T-helper 17 cell (primary cell): ENCODE measurements around the gene CCDC6. TPM values are rescaled to one million over a fixed set of nuclear protein-coding genes. Genes with fewer than 3 reads are reported as not detected.
"Not testable (repeated sequence)": the region's sequence is repeated elsewhere in the genome, so short reads cannot be mapped to it uniquely, and the experiment has no call there.

ENCODE experiments used
- ATAC-seq: fragments of 150-1000 bp; cut with Tn5 transposase; 2 replicates; pipeline ENCODE4 v1.10.0; 2021; ENCODE audit warnings: mild to moderate bottlenecking, moderate library complexity
- DNase-seq, 3 donors: peaks; one replicate each; pipeline versions ENCODE4 v3.0.0 to v3.0.0-alpha.2; 2020 to 2021
- H3K9me3 ChIP-seq: one replicate; pipeline ENCODE4 v1.7.0; 2013; ENCODE audit warnings: low read length, mild to moderate bottlenecking; ENCODE audit not compliant: control insufficient read depth, poor library complexity, severe bottlenecking
- H3K27ac Mint-ChIP-seq: one replicate; pipeline ENCODE4 v1.8.0; 2022; ENCODE audit warnings: mild to moderate bottlenecking, moderate library complexity, mixed read lengths
- H3K27me3 Mint-ChIP-seq: one replicate; pipeline ENCODE4 v1.8.0; 2022; ENCODE audit warnings: mixed read lengths
- H3K36me3 Mint-ChIP-seq: one replicate; pipeline ENCODE4 v1.8.0; 2022; ENCODE audit warnings: low read depth, mixed read lengths
- H3K4me1 Mint-ChIP-seq: one replicate; pipeline ENCODE4 v1.8.0; 2022; ENCODE audit warnings: mild to moderate bottlenecking, mixed read lengths
- H3K4me3 Mint-ChIP-seq: one replicate; pipeline ENCODE4 v1.8.0; 2022; ENCODE audit warnings: mild to moderate bottlenecking, moderate library complexity, mixed read lengths
- total RNA-seq, 4 donors: library from RNA in 2 of 4; stranded (reverse) in 2 of 4; gene quantifications; one replicate each; pipeline ENCODE4 v1.2.3 and lab custom pipeline; 2022 to 2026

The CCDC6 gene
- total RNA-seq, 2 donors from 2014 or later = 25.3 to 27.0 TPM

DNA sequence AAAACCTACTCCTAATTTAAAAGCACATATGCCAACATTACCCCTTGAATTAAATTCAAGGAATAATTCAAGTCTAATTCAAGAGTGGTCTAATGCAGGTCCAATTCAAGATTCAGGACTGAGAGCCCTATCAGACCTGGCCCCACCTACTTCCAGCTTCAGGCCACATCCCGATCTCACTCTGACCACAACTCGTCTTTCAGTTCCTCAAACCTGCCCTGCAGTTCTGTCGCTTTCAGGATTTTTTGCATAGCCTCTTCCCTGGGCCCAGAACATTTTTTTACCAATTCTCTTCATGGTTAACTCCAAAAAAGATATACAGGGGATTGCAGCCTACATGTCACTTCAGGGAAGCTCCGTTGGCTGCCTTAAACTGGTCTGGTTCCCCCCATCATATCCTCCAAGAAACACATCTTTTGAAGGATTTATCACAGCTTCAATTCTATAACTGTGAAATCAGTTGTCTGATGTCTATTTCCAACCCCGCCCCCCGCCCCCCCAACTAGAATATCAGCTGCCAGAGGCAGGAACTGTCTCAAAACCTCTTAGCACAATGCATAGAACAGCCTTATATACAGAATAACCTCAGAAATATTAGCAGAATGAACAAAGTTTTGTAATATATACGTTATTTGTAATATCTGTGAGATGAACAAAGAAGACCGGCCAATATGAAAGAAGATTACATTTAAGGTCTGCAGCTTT is 20.8 kb downstream of the CCDC6 start:
- ATAC-seq (no peak), DNase-seq (no peak)
- H3K9me3 ChIP-seq = no peaks in the 10 kb centered on the region
- Mint-ChIP-seq H3K27me3 (no peaks in the 10 kb centered on the region), H3K27ac (peak overlapping the region; percentile 90), H3K36me3 (peaks cover 4% of the 10 kb centered on the region), H3K4me1 (peaks cover 62% of the 10 kb centered on the region), H3K4me3 (peak overlapping the region; percentile 66)

DNA sequence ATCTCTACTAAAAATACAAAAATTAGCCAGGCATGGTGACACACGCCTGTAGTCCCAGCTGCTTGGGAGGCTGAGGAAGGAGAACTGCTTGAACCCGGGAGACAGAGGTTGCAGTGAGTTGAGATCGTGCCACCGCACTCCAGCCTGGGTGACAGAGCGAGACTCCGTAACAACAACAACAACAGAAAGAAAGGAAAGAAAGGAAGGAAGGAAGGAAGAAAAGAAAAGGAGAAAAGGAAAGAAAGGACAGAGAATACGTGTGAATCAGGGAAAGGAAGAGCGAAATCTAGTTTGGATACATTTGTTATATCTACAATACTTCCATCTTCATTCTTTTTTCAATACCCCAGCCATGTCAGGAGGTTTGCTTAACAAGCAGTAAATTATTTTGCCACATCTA is 21.5 kb downstream of the CCDC6 start:
- DNase-seq, H3K9me3 ChIP-seq, ATAC-seq, H3K27me3 Mint-ChIP-seq, H3K36me3 Mint-ChIP-seq: not testable (repeated sequence)
- Mint-ChIP-seq H3K27ac (peak overlapping the region; percentile 90), H3K4me1 (peaks cover 63% of the 10 kb centered on the region), H3K4me3 (peak overlapping the region; percentile 12)

DNA sequence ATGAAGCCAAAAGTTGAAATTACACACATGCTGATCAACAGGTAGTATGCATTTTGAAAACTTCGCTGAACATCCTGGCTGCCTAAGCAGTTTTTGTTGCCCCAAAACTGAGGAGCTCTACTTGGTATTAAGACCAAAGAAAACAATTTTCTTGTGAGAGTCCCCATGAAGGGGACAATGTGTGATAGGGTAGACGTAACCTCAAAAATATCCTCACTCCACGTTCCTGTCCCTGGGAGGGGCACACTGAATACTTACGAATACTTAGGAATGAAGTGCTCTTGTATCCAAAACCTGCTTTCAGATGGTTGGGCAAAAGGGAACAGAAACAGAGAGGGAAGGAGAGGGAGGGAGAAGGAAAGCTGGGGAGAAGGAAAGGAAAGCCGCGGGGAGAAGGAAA is 24.7 kb downstream of the CCDC6 start:
- H3K4me1 Mint-ChIP-seq = peaks cover 63% of the 10 kb centered on the region
- DNase-seq (no peak), ATAC-seq (no peak)
- H3K27ac Mint-ChIP-seq = peak overlapping the region; percentile 84
- no peaks in the 10 kb centered on the region for H3K9me3 ChIP-seq
- no peaks in the 10 kb centered on the region for H3K27me3 Mint-ChIP-seq
- peaks cover 4% of the 10 kb centered on the region for H3K36me3 Mint-ChIP-seq
- no peak overlapping the region for H3K4me3 Mint-ChIP-seq

DNA sequence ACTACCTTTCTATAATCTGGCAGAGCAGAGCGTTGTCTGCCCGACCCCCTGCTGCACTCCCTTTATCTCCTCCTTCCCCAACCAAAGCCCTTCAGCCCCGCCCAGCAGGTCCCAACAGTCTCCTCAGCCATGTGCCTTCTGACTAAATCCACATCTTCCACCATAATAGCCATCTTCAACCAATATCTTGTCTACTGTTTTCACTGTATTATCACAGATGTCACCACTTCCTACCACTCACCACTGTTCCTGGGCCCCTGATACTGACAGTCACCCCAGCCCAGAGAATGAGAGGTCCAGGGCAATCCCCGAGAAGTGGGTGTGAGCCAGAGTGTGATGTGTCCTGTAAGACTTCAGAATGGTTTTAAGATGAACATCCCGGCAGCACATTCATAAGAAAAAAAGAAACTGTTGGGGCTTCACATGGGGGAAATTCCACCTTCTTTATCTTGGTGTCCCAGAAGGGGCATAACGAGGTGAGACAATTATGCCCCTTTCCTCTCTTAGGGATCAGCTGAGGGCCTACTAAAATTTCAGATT is 25.3 kb downstream of the CCDC6 start:
- Mint-ChIP-seq H3K36me3 (peaks cover 4% of the 10 kb centered on the region), H3K4me1 (peaks cover 58% of the 10 kb centered on the region), H3K4me3 (peak overlapping the region; percentile 73), H3K27me3 (no peaks in the 10 kb centered on the region), H3K27ac (peak overlapping the region; percentile 84)
- peak in 1 of 3 donors; percentile 29 for DNase-seq
- no peaks in the 10 kb centered on the region for H3K9me3 ChIP-seq
- ATAC-seq = peak; percentile 92

DNA sequence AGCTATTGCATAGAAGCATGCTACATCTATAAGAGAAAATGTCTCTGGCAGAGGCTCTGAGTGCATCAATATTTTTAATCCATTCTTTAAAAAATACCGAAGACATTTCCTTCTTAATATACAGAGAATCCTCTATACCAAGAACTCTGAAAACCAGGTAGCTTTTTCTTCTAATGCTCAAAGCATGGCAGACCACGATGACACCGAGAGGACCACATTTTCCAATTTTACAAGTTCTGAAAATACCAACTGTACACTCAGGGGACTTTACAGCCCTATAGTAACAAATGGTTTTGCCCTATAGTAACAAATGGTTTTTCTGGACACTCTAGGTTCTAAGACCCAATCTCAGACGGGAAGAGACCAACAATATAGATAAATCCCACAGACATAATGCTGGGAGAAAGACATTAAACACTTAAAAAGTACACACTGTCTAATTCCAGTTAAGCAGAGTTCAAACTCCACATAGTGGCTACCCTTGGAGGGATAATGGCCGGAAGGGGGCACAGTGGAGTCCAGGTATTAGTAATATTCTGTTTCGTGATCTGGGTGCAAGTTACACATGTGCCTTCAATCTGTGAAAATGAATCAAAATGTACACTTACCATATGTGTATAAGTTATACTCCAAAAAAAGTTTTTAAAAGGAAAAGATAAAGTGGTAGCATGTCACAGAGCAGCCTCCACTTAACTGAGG is 26.2 kb downstream of the CCDC6 start:
- peaks cover 4% of the 10 kb centered on the region for H3K36me3 Mint-ChIP-seq
- DNase-seq = no peak
- no peaks in the 10 kb centered on the region for H3K27me3 Mint-ChIP-seq
- H3K4me3 Mint-ChIP-seq = peak overlapping the region; percentile 73
- ATAC-seq = no peak
- no peaks in the 10 kb centered on the region for H3K9me3 ChIP-seq
- peak overlapping the region; percentile 84 for H3K27ac Mint-ChIP-seq
- H3K4me1 Mint-ChIP-seq = peaks cover 52% of the 10 kb centered on the region

DNA sequence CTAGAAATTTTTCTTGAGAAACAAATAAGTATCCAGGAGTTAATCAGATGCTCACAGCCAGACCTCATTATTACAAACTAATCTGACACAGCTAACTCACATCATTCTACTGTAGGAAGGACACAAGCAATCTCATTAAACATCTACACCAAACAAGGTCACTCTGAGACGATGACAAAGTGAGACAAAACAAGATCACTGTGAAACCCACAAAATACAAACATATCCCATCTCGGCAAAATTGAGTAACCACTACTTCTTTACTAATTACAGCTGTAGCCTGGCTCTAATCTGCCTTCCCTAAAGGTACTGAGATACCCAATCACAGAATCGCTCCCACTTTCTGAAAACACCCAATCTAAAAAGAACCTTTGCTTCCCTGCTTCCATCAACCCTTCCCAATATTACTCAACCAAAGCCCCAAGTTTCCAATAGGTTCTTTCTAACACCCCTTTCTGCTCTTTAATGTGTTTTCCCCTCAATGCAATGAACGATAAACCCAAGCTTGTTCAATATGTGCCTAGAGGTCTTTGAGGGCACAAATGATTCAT is 26.9 kb downstream of the CCDC6 start:
- ATAC-seq (peak; percentile 36), DNase-seq (no peak)
- peaks cover 4% of the 10 kb centered on the region for H3K36me3 Mint-ChIP-seq
- H3K4me3 Mint-ChIP-seq = peak overlapping the region; percentile 41
- no peaks in the 10 kb centered on the region for H3K9me3 ChIP-seq
- H3K4me1 Mint-ChIP-seq = peaks cover 48% of the 10 kb centered on the region
- H3K27me3 Mint-ChIP-seq = no peaks in the 10 kb centered on the region
- H3K27ac Mint-ChIP-seq = peak overlapping the region; percentile 84

DNA sequence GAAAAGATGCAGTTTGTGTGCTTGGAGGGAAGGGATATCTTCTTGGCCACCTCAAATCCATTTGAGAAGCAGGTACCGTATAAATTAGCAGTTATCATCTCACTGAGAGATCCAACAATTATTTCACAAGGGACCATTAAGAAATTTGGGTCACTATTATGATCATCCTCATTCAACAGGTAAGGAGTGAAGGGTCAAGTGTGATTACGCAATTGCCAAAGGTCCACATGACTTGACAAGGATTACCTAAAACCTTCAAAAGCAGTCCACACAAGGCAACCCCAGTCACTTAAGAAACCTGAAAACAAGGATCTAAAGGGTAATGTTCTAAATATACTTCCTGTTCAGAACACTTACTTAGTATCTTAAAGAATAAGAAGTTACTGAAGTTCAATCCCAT is 27.4 kb downstream of the CCDC6 start:
- Mint-ChIP-seq H3K36me3 (peaks cover 4% of the 10 kb centered on the region), H3K4me3 (no peak overlapping the region), H3K27me3 (no peaks in the 10 kb centered on the region), H3K4me1 (peaks cover 48% of the 10 kb centered on the region), H3K27ac (peak overlapping the region; percentile 84)
- ATAC-seq (no peak), DNase-seq (no peak)
- H3K9me3 ChIP-seq = no peaks in the 10 kb centered on the region

DNA sequence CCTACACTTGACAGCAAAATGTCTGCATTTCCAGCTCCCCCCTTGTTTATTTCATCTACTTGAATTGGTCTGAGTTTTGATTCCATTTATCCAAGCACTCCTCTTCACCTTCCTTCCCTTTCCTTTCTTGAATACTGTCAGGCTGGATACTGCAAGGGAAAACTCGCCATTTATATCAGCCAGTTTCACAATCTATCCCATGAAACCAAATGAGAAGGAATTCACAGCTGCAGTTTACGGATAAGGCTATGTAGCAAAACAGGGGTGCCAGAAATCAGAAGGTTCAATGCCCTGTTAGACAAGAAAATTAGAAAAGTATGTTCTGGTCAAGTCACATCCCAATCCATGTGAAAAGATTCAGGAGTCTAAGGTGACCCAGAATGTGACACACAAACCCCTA is 28.1 kb downstream of the CCDC6 start:
- no peaks in the 10 kb centered on the region for H3K27me3 Mint-ChIP-seq
- H3K4me3 Mint-ChIP-seq = no peak overlapping the region
- H3K4me1 Mint-ChIP-seq = peaks cover 46% of the 10 kb centered on the region
- no peaks in the 10 kb centered on the region for H3K9me3 ChIP-seq
- H3K36me3 Mint-ChIP-seq = peaks cover 4% of the 10 kb centered on the region
- peak overlapping the region; percentile 84 for H3K27ac Mint-ChIP-seq
- DNase-seq (no peak), ATAC-seq (no peak)

DNA sequence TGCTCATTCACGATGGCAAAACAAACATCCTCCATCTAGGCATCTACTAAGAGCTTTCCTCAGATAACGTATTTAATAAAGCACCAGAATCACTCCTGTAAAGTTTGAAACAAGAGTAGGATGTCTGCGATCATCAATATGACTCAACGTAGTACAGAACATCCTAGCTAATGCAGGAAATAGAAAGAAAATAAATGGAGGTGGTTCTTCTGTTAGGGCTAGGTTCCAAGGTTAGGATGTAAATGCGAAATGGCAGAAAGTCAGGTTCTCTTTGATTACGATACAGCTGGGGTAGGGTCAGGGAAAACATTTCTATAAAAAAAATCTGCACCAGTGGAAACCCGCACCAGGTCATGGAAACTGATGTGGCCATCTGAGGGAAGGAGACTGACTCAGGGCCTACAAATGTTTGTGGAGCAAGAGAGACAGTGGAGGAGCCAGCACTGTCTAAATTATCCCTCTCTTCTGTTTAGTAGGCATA is 29.1 kb downstream of the CCDC6 start:
- Mint-ChIP-seq H3K27ac (no peak overlapping the region), H3K4me1 (peaks cover 57% of the 10 kb centered on the region), H3K4me3 (no peak overlapping the region), H3K36me3 (peaks cover 4% of the 10 kb centered on the region), H3K27me3 (no peaks in the 10 kb centered on the region)
- no peaks in the 10 kb centered on the region for H3K9me3 ChIP-seq
- ATAC-seq (no peak), DNase-seq (no peak)

DNA sequence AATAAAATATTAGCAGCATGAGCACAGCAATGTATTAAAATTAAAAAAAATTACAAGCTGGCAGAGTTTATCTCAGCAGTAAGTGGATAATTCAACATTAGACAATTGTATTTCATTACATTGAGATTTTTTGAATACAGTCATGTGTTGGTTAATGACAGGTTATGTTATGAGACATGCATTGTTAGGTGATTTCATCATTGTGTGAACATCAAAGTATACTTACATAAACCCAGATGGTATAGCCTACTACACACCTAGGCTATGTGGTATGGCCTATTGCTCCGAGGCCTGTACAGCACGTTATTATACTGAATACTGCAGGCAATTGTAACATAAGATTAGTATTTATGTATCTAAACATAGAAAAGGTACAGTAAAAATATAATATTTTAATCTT is 29.7 kb downstream of the CCDC6 start:
- Mint-ChIP-seq H3K4me3 (no peak overlapping the region), H3K27ac (no peak overlapping the region), H3K36me3 (peaks cover 4% of the 10 kb centered on the region), H3K27me3 (no peaks in the 10 kb centered on the region), H3K4me1 (peaks cover 60% of the 10 kb centered on the region)
- ATAC-seq = no peak
- no peaks in the 10 kb centered on the region for H3K9me3 ChIP-seq
- DNase-seq = no peak

DNA sequence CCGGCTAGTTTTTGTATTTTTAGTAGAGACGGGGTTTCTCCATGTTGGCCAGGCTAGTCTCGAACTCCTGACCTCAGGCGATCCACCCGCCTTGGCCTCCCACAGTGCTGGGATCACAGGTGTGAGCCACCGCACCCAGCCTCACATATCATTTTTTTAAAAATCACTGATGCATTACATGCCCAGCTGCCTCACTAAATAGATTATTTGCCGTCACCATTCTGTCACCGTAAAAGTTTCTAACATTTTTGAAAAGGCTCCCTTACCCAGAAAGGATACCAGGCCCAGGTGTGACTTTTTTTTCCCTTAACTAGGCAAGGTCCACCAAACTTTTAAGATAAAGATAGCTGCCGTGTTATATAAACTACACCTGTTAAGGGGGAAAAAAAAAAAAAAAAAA is 30.1 kb downstream of the CCDC6 start:
- H3K27ac Mint-ChIP-seq, ATAC-seq, H3K4me3 Mint-ChIP-seq, DNase-seq, H3K36me3 Mint-ChIP-seq, H3K9me3 ChIP-seq, H3K27me3 Mint-ChIP-seq: not testable (repeated sequence)
- H3K4me1 Mint-ChIP-seq = peaks cover 55% of the 10 kb centered on the region

DNA sequence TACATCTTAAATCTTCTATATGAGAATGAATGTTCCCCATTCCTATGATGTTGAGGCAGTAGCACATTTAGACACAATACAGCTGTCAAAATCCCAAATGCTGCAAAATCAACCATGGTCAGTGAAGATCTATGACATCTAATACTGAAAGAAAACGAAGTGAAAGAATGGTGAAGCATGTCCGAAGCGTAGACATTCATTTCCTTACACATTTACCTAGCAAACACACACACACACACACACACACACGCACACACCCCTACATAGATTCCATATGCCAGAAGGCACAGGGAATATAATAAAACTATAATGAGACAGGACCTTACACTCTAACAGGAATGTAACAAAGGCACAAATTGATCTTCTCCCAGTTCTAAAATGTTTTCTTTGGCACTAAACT is 32.5 kb downstream of the CCDC6 start:
- peaks cover 45% of the 10 kb centered on the region for H3K4me1 Mint-ChIP-seq
- H3K4me3 Mint-ChIP-seq = peak overlapping the region; percentile 56
- peak overlapping the region; percentile 74 for H3K27ac Mint-ChIP-seq
- H3K36me3 Mint-ChIP-seq = peaks cover 2% of the 10 kb centered on the region
- DNase-seq = no peak
- no peaks in the 10 kb centered on the region for H3K27me3 Mint-ChIP-seq
- H3K9me3 ChIP-seq = no peaks in the 10 kb centered on the region
- ATAC-seq = no peak

DNA sequence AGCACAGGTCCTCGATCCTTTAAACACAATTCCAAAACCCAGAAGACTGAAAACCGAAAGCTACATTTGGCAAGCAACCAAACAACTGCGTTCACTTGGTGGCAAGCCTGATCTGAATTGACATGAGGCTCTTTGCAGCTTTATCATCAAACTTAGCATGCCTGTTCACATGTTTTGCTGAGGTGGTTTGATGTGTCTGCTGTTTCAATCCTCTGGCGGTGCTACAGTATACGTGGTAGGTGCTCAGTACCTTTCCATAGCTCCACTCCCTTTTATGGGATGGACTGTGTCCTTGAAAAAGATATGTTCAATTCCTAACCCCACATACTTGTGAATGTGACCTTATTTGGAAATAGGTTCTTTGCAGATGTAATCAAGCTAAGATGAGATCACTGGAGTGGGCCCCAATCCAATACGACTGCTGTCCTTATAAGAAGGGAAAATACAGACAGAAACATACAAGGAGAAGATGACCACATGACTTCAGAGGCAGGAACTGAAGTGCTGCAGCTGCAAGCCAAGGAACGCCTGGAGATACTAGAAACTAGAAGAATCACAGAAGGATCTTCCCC is 33.4 kb downstream of the CCDC6 start:
- Mint-ChIP-seq H3K4me1 (peaks cover 40% of the 10 kb centered on the region), H3K36me3 (peaks cover 2% of the 10 kb centered on the region), H3K4me3 (peak overlapping the region; percentile 71), H3K27me3 (no peaks in the 10 kb centered on the region), H3K27ac (peak overlapping the region; percentile 54)
- ATAC-seq = peak; percentile 54
- H3K9me3 ChIP-seq = no peaks in the 10 kb centered on the region
- no peak for DNase-seq
